Colon (tissue), 2 donors: Measurements from ENCODE around the gene B4GALT3.

Source experiments
- FAIRE-seq: peaks from 2 replicates; lab custom pipeline; 2012; peaks lifted over from hg19 to GRCh38; lab: Jason Lieb, UNC
- donor health status: control.
- donor health status: control.

B4GALT3 gene

DNA sequence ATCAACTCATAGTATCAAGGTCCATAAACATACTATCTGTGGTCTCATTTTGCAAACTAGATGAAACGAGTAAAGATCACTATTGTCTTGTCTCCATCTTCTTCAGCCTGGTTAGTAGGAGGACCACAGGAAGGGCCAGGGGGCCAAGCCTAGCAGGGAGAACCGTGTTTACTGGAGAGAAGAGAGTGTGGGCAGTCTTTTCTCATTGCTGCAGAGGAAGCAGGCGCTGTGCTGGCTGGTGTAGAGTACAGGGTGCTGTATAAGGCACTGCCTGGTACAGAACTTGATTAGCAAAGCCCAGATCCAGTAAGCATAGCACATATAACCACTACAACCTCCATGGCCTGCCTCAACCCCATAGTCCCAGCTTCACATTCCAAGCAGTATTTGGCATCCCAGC is 10.0 kb upstream of the B4GALT3 start:
- no peak for FAIRE-seq

DNA sequence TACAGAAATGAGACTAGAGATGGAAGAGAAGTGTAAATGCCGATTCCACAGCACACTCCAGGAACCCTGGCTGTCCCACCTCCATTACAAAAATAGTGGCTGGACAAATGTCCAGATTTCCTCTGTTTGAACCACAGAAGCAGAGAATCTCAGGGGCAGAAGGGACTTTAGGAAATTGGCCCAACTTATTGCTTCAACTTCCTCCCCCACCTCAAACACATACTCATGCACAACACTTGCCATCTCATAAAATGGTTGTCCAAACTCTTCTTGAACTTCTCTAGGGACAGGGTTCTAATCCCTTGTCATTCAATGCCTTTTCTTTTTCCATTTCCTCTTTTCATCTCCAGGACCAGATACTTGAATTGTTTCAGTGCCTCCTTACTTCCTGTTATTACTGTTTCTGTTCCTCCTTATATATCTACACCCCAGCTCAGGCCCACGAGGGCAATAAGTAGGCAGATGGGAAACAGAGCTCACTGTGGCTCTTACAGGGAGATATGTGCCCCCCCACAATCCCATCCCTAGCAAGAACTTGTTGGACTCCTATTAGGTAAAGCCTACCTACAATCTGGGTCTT is 8.5 kb upstream of the B4GALT3 start:
- no peak for FAIRE-seq

DNA sequence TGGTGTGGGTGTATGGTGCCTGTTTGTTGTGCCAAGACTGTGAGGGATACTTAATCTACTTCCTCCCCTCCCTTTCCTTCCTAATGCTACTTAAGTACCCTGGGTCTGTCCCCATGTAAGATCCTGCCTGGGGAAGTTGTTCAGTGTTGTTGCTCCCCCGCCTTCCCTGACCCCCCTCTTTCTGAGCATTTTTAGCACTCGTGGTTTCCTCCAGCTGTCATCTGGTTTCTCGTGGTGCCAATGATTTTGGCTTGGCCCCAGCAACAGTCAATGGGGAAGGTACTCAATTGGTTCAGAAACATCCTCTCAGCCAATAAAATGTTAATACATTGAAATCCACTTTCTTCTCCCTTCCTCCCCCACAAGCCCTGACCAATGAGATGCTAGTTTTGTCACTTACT is 8.0 kb upstream of the B4GALT3 start:
- no peak for FAIRE-seq

DNA sequence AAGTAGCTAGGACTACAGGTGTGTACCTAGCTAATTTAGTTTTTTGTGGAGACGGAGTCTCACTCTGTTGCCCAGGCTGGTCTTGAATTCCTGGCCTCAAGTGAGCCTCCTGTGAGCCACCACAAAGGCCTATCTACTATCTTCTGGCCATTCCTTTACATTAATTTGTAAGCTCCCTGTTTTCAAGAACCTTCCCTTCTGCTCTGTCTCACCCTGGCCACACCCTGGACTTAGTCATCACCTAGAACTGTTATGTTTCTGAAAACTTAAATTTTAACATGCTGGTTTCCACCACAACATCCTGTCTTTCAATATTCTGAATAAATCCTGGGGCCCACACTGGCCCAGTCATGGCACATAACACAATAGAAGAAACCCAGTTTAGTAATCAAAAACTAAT is 4.9 kb upstream of the B4GALT3 start:
- FAIRE-seq: no peak

DNA sequence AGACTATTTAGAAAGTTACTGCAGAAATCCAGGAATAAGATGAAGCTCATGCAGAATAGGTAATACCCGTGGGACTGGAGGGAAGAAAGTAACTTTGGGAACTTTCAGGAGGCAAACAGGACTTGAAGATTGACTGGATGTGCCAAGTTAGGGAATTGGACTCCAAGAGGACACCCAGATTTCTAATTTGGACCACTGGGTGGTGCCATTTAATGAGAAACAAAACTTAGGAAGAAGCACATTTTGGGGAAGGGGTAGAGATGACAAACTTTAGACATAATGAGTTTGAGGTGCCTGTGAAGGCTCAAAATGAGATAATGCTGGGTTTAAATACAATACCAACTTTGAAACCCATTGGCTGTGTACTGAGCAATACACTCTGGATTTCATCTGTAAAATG is 3.3 kb upstream of the B4GALT3 start:
- FAIRE-seq: no peak

DNA sequence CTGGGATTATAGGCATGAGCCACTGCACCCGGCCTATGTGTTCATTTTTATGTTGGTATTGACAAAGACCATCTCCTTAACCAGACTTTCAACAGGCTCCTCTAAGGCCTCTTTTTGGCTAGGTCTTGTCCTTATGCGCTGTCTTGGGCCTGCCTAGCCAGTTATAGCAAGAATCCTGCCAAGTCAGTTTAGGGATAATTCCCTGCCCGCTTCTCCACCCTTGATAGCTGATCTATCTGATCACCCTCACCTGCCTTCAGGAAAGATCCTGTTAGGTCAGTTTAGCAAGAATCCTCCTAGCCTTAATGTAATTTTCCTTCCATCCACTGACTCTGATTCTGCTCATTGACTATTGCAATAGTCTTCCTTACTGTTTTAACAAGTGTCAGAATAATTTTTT is 2.4 kb upstream of the B4GALT3 start:
- FAIRE-seq: no peak

DNA sequence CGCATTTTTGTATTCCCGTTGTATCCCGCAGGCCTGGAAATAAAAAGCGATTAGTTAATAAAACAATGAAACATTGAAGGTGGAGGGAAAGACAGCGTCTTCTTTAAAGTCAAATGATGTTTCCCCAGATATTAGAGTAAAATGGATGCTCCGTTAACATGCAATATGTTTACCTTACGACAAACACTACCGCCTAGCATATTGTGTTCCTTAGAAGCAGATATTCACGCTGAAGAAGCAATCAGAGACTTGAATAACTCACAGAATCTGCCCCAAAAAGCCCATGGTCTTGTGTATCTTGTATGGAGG is 583 bp upstream of the B4GALT3 start:
- no peak for FAIRE-seq

DNA sequence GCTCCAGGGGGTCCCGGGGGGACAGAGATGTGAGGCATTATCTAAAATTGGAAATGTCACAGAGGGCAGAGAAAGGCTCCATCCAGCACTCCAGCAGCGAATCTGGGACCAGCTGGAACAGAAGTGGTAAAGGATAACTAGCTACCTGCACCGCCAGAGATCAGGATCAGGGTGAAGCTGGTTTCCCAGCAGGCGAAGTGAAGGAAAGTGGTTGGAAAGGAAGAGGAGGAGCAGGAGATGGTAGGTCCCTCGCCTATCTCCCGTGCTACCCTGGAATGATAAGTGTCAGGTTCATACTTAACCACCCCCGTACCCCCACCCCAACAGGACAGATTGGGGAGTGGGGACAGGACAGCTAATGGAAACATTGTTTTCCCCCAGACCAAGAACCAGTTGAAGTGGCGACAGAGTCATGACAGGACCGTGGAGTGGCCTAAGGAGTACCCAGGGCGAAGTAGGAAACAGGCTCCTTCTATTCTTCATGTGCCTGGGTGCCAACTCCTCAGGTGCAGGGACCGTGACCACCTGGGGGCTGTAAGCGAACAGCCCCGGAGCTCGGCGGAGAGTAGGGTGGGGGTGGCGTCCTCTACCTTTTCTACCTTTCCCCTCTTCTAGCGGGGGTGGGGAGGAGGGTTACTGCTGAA is 717 bp downstream of the B4GALT3 start:
- FAIRE-seq: no peak

DNA sequence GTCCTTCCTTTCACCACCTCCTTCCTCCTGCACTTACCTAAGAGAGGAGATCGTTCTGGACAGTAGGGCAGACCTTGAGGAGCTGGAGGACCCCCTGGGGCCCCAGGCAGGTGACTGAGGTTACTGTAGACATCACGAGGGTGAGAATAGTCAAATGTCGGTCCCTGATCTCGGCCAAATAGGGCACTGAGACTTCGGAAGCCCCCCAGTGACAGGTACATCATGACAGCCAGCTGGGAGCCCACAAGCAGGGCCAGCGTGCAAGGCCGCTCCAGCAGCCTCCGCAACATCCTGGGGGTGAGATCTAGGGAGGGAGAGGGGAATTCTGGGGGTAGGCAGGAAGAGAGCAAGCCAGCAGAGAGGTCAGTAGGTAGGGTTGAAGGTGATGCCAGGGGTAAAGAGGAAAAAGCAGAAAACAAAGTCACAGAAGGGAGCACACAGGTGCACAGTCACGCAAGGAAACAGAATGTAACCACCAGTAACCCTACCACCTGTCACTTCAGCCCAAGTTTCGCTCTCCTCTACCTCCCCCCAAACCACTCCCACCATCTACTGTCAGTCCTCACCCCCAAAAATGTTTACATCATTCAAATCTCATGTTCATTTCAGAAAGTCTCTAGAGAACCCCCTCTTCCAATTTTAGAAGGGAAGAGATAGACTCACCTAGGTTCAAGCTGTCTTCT is 1.4 kb downstream of the B4GALT3 start:
- no peak for FAIRE-seq

DNA sequence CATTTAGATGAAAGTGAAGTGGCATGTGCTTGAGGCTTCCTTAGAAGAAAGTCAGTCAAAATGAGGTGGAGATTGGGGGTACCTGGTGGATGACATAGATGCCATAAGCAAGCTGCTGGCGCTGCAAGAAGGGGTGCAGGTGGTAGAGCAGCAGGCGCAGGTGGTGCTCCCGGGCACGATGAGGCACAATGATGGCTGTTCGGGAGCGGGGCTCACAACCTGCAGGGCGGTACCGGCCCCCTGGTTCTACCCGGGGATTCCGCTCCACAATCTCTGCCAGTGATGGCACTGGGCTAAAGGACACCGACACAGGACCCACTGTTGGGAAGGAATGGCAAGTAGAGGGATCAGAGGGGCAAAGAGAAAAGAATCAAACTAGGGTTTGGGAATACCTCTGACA is 2.4 kb downstream of the B4GALT3 start:
- FAIRE-seq: no peak

DNA sequence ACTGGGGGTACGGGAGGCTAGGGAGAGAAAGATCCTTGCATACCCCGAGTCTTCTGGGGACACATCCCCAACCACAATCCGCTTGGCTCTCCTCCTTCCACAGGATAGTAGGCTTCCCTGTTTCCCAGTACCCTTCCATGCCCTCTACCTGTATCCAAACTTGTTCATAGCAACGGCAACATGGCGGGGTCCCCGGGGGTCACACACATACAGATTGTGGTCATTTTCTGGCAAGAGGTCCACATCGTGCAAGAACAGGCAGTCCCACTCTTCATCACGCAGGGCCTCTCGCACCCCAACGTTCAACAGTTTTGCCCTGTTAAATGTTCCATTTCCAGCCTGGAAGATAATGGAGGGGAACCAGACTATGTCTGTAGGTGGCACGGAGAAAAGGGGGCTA is 3.6 kb downstream of the B4GALT3 start:
- no peak for FAIRE-seq

DNA sequence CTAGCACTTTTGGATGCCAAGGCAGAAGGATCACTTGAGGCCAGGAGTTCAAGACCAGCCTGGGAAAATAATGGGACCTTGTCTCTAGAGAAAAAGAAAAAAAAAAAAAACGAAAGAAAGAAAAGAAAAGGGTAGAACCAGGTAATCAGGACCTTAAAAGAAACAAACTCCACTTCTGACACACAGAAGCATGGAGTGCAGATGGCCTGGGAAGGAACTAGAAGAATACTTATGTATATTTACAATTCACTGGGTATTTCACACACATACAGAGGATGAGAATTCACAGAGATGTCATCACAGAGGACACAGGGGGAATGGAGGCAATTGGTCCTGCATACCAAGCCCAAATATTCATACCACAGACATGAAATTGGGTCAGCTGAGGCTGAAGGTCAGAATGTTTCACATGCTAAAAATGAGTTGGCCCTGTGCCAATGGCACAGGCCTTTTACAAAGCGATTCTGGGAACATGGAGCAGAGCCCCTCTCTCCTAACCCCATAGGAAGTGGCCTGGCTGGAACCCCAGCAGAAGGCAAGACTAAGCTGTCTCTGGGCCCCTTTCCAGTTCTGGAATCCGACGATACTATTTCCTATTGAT is 4.4 kb downstream of the B4GALT3 start:
- no peak for FAIRE-seq

DNA sequence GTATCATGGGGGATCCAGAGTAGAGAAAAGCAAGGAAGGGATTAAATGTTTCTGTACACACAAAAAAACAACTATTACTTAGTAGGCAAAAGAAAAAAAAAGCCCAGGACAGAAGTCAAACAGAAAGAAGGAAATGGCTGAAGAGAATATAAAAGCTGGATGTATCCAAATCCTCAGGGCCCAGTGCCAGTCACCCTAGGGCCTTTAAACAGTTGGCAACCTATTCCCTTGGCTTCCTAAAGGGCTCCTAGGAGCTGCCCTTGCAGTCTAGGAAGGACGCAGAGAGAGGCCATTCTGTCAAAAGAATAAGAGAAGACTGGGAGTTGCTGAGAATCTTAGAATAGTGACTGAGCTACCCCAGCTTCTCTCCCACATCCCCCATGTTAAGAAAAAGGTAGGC is 5.0 kb downstream of the B4GALT3 start:
- FAIRE-seq: no peak

DNA sequence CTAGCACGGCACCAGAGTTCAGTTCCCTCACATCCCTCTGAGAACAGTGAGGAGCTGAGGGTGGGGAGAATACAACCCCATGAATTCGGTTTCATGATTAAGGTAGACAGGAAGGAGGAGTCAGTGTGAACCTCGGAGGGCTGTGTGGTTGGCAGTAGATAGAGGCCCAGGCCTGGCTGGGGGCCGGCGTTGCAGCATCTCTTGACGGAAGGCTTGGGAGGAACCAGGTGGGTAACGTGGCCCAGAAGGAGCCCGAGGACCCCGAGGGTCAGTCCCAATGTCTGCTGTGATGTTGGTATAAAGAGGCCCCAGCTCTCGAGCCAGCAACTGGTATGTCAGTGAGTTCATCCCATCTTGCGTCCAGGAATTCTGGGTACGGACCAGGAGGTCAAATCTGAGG is 5.6 kb downstream of the B4GALT3 start:
- FAIRE-seq: no peak

DNA sequence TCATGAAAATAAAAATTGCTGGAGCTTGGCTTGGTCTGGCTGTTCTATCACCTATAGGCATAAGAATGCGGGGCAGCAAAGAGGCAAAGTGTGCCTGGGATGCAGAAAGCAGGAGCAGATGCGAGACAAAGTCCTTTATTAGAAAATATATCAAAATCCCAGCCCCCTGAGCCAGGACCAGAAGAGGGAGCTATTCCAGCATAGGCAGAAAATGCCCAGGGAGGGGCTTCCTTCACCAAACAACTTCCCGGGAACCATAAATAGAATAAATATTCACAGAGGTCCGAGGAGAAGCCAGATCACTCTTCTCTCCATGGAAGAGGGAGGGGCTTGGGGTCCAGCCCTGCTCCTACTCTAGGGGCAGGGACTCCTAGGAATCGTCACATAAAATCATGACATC is 6.1 kb downstream of the B4GALT3 start:
- FAIRE-seq: no peak

DNA sequence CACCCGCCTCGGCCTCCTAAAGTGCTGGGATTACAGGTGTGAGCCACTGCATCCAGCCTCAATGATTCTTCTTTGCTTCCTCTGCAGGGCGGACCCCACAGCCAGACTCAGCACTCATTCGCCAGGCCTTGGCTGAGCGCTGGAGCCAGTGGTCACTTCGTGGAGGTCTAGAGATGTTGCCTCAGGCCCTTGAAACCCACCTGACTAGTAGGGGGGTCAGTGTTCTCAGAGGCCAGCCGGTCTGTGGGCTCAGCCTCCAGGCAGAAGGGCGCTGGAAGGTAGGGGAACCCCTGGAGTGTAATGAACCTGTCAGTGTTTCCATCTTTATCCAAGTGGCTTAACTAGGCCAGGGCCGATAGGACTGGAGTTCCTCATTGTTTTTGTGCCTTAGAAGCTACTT is 8.4 kb downstream of the B4GALT3 start:
- FAIRE-seq: no peak

DNA sequence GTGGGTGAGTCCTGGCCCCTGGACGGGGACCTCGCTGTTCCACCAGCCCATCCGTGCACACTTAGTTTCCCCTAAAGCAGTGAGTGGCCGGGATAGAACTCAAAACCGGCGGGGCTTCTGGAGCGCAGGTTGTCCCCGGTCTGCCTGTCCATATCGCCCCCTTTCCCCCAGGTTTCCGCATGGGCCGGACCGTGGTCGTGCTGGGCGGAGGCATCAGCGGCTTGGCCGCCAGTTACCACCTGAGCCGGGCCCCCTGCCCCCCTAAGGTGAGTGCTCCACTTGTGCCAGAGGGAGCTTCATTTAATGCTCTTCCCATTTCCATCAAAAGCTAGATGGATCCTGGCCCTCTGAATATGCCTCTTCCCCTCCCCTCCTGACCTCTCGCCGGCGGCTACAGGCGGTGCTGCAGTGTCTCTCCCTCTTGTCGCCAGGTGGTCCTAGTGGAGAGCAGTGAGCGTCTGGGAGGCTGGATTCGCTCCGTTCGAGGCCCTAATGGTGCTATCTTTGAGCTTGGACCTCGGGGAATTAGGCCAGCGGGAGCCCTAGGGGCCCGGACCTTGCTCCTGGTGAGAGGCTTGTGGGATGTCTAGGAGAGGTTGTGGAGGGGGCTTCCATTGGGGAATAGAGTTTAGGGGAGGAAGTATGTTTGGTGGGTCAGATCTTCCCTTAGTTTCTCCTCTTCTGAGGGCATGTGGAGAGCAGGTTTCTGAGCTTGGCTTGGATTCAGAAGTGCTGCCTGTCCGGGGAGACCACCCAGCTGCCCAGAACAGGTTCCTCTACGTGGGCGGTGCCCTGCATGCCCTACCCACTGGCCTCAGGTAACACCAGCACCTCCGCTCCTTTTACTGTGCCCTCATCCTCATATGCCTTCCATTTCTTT is 10.4 kb downstream of the B4GALT3 start:
- no peak for FAIRE-seq

DNA sequence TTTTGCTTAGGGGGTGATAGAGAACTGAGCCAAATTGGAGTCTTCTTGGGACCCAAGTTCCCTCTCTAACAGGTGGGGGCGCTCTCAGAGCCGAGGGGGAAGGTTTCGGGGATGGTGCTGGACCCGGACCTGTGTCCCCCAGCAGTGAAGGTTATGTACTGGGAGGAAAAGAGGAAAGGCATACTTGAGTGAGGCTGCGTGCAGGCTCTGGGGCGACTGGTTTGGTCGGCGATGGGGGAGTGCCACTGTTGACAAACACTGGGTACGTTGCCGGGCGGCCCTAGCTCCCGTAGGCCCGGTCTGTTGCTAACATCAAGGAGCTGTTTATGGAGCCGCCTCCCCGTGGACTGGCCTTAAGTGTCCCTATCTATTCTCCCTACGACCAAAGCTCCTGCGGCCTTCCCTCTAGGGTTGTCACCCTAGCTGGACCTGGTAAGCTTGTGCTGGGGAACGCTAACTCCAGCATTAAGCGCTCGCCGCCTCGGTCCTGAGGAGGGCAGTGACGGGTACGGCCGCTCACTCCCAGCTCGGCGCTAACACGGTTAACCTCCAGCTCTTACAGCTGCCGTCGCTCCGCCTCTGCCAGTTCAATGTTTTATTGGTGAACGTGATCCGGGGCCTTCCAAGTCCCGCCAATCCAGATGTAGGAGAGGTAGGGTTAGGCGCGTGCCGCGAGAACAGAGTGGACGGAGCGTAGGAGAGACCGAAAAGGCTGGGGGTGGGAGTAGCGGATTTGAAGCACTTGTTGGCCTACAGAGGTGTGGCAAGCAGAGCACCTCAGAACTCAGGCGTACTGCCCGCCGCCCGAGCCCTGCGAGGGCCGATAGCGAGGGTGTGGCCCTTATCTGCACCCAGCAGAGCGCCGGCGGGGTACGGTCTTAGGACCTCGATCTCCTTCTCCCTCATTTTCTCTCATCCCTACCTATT is 11.3 kb downstream of the B4GALT3 start, which contains the start of gene PPOX:
PPOX (plus strand) TSS at position 685 of the 927 bp plus-strand sequence. CDS start 422 bp downstream, outside the sequence.
- FAIRE-seq: no peak

DNA sequence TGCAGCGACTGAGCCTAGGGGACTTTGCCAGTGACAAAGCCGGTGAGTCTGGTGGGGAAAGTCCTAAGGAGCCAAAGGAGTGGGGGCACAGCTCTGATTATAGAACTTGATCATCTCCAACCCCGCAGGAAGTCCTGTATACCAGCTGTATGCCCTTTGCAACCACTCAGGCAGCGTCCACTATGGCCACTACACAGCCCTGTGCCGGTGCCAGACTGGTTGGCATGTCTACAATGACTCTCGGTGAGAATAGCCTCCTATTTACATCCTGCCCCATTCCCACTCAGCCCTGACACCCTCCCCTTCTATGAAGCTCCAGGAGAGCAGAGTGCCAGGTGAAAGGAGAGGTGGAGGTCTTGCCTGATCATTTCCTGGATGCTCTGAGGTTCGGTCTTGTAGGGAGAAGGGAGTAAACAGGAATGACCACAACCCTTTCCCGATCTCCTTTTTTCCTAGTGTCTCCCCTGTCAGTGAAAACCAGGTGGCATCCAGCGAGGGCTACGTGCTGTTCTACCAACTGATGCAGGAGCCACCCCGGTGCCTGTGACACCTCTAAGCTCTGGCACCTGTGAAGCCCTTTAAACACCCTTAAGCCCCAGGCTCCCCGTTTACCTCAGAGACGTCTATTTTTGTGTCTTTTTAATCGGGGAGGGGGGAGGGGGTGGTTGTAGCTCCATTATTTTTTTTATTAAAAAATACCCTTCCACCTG is 12.3 kb downstream of the B4GALT3 start:
- FAIRE-seq: no peak

DNA sequence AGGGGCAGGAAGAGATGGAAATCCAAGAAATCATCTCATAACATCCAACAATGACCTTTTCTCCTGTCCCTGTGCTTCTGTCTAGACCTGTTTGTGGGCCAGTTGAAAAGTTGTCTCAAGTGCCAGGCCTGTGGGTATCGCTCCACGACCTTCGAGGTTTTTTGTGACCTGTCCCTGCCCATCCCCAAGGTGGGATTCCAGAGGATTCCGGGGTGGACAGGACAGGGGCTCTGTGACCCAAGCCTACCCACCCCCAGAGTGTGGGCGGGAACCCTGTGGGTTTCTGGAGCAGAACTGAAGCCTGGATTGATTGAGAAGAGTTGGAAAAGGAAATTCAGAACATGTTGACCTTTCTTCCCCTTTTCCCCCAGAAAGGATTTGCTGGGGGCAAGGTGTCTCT is 13.5 kb downstream of the B4GALT3 start:
- no peak for FAIRE-seq

DNA sequence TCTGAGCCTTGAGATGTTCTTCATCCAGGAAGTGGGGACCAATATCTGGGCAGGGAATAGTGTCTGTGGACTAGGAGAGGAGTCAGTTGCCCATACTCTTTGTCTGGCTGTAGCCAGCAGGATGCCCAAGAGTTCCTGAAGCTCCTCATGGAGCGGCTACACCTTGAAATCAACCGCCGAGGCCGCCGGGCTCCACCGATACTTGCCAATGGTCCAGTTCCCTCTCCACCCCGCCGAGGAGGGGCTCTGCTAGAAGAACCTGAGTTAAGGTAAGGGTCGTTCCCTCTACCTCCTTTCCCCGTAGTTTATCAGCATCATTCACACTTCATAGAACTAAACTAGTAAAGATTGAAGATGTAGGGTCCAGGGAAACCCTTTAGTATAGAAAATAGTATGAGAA is 14.5 kb downstream of the B4GALT3 start:
- FAIRE-seq: no peak
